Bone marrow (tissue), 2 donors: ENCODE results near the gene SRPK3.

Source experiments
- DNase-seq, 2 donors: peaks; one replicate each; lab custom pipeline; 2025; lab: John Stamatoyannopoulos, UW

SRPK3 gene

GRCh38 chrX:153784325-153784967 is 3.6 kb downstream of the SRPK3 start:
- DNase-seq: no peak

- no peak for DNase-seq
Observed at GRCh38 chrX:153786669-153787068, 5.8 kb downstream of the SRPK3 start.

- no peak for DNase-seq
Observed at GRCh38 chrX:153789654-153790053, 8.8 kb downstream of the SRPK3 start.

GRCh38 chrX:153791104-153791852 is 10.4 kb downstream of the SRPK3 start:
- no peak for DNase-seq

- no peak for DNase-seq
Observed at GRCh38 chrX:153792368-153792767, 11.5 kb downstream of the SRPK3 start.

GRCh38 chrX:153793291-153793690 is 12.4 kb downstream of the SRPK3 start:
- DNase-seq: no peak

- DNase-seq: peak; percentile 80 to 86
Observed at GRCh38 chrX:153794018-153794896, 13.4 kb downstream of the SRPK3 start, which contains the start of the genes IDH3G and SSR4. Gene IDH3G, minus strand, starts transcription at chrX:153794375. Its CDS starts 49 bp downstream, at chrX:153794326. Gene SSR4, plus strand, starts transcription at chrX:153794668. Its CDS starts 20 bp downstream, at chrX:153794688.

- no peak for DNase-seq
Observed at GRCh38 chrX:153794897-153795816, 14.3 kb downstream of the SRPK3 start.

GRCh38 chrX:153797415-153798015 is 16.7 kb downstream of the SRPK3 start:
- DNase-seq: no peak

GRCh38 chrX:153799326-153799725 is 18.5 kb downstream of the SRPK3 start:
- no peak for DNase-seq

- DNase-seq: no peak
Observed at GRCh38 chrX:153800177-153800722, 19.4 kb downstream of the SRPK3 start.

- no peak for DNase-seq
Observed at GRCh38 chrX:153800746-153801145, 19.9 kb downstream of the SRPK3 start.

- DNase-seq: no peak
Observed at GRCh38 chrX:153801669-153802068, 20.8 kb downstream of the SRPK3 start.

- DNase-seq: no peak
Observed at GRCh38 chrX:153802513-153803045, 21.7 kb downstream of the SRPK3 start.

GRCh38 chrX:153803211-153804099 is 22.6 kb downstream of the SRPK3 start:
- DNase-seq: no peak

GRCh38 chrX:153804100-153804595 is 23.3 kb downstream of the SRPK3 start:
- DNase-seq: no peak

GRCh38 chrX:153804621-153805020 is 23.8 kb downstream of the SRPK3 start:
- DNase-seq: no peak

- no peak for DNase-seq
Observed at GRCh38 chrX:153805436-153805835, 24.6 kb downstream of the SRPK3 start.

GRCh38 chrX:153806999-153807575 is 26.2 kb downstream of the SRPK3 start:
- DNase-seq: no peak
